A549 (cell line): ENCODE results near the gene CDC14A.

Source experiments
- EP300 ChIP-seq, 2 experiments: fragments of >200 bp; sonication (Bioruptor Twin); formaldehyde crosslinking; IDR thresholded peaks; 2 replicates in 1 of 2; 3 replicates in 1 of 2; pipeline ENCODE4 v1.6.1; 2016 to 2017
- ESRRA ChIP-seq: fragments of 150-350 bp; IDR thresholded peaks from 2 replicates; pipeline ENCODE4 v1.6.1; 2014; ENCODE audit warnings: mild to moderate bottlenecking, low read length, borderline replicate concordance
- HES2 ChIP-seq: fragments of >200 bp; sonication (Bioruptor Twin); formaldehyde crosslinking; IDR thresholded peaks from 2 replicates; pipeline ENCODE4 v1.6.1; 2016
- MAZ ChIP-seq: fragments of 150-350 bp; IDR thresholded peaks from 2 replicates; pipeline ENCODE4 v1.6.1; 2014; ENCODE audit warnings: antibody characterized with exemption, low read depth, low read length, borderline replicate concordance
- POLR2A ChIP-seq: IDR thresholded peaks from 2 replicates; pipeline ENCODE4 v1.6.1; 2012; ENCODE audit warnings: mild to moderate bottlenecking, low read length
- RCOR1 ChIP-seq: fragments of 150-350 bp; IDR thresholded peaks from 2 replicates; pipeline ENCODE4 v1.6.1; 2014; ENCODE audit warnings: antibody characterized with exemption, low read length, low read depth
- RFX5 ChIP-seq: fragments of 450-650 bp; IDR thresholded peaks from 2 replicates; pipeline ENCODE4 v1.7.1; 2014; ENCODE audit warnings: antibody characterized with exemption, mild to moderate bottlenecking, moderate library complexity
- SREBF2 ChIP-seq: fragments of 450-650 bp; IDR thresholded peaks from 2 replicates; pipeline ENCODE4 v1.6.1; 2014; ENCODE audit warnings: mild to moderate bottlenecking, moderate library complexity
- ZNF302 ChIP-seq: fragments of 250-450 bp; sonication (Bioruptor Pico); IDR thresholded peaks from 2 replicates; pipeline ENCODE4 v1.9.0; 2021; ENCODE audit warnings: inconsistent platforms, mild to moderate bottlenecking, moderate library complexity
- TF ChIP-seq, protein P1 (sequence below): IDR thresholded peaks from 2 replicates; pipeline ENCODE4 v1.6.1; 2012
- TF ChIP-seq, protein P2 (sequence below): fragments of >200 bp; sonication (Bioruptor Twin); formaldehyde crosslinking; IDR thresholded peaks from 3 replicates; pipeline ENCODE4 v1.5.1; 2016
- TF ChIP-seq, protein P3 (sequence below): IDR thresholded peaks from 2 replicates; pipeline ENCODE4 v1.6.1; 2012; ENCODE audit warnings: low read depth, borderline replicate concordance
- TF ChIP-seq, protein P4 (sequence below): fragments of >200 bp; sonication (Bioruptor Twin); formaldehyde crosslinking; IDR thresholded peaks from 3 replicates; pipeline ENCODE4 v1.6.1; 2016

GRCh38 chr1:100518023-100518422 lies 165.7 kb downstream of the CDC14A start:
- TF ChIP-seq, protein P1, sequence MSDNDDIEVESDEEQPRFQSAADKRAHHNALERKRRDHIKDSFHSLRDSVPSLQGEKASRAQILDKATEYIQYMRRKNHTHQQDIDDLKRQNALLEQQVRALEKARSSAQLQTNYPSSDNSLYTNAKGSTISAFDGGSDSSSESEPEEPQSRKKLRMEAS: no peak
- TF ChIP-seq, protein P2, sequence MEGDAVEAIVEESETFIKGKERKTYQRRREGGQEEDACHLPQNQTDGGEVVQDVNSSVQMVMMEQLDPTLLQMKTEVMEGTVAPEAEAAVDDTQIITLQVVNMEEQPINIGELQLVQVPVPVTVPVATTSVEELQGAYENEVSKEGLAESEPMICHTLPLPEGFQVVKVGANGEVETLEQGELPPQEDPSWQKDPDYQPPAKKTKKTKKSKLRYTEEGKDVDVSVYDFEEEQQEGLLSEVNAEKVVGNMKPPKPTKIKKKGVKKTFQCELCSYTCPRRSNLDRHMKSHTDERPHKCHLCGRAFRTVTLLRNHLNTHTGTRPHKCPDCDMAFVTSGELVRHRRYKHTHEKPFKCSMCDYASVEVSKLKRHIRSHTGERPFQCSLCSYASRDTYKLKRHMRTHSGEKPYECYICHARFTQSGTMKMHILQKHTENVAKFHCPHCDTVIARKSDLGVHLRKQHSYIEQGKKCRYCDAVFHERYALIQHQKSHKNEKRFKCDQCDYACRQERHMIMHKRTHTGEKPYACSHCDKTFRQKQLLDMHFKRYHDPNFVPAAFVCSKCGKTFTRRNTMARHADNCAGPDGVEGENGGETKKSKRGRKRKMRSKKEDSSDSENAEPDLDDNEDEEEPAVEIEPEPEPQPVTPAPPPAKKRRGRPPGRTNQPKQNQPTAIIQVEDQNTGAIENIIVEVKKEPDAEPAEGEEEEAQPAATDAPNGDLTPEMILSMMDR: no peak
- TF ChIP-seq EP300 (IDR thresholded peaks at IDR 0.05) (no peak), POLR2A (no peak), ZNF302 (CRISPR knock-in tag) (no peak), SREBF2 (no peak), ESRRA (no peak), RFX5 (no peak), HES2 (no peak), RCOR1 (no peak), MAZ (no peak)
- TF ChIP-seq, protein P3, sequence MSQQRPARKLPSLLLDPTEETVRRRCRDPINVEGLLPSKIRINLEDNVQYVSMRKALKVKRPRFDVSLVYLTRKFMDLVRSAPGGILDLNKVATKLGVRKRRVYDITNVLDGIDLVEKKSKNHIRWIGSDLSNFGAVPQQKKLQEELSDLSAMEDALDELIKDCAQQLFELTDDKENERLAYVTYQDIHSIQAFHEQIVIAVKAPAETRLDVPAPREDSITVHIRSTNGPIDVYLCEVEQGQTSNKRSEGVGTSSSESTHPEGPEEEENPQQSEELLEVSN: no peak
- TF ChIP-seq, protein P4, sequence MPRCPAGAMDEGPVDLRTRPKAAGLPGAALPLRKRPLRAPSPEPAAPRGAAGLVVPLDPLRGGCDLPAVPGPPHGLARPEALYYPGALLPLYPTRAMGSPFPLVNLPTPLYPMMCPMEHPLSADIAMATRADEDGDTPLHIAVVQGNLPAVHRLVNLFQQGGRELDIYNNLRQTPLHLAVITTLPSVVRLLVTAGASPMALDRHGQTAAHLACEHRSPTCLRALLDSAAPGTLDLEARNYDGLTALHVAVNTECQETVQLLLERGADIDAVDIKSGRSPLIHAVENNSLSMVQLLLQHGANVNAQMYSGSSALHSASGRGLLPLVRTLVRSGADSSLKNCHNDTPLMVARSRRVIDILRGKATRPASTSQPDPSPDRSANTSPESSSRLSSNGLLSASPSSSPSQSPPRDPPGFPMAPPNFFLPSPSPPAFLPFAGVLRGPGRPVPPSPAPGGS: no peak
